ENCODE data around the gene TMEM258. TPM values are rescaled to one million over a fixed set of nuclear protein-coding genes. Genes with fewer than 3 reads are reported as not detected.

TMEM258 gene
- 100 to 1,000 TPM; 132 to 212 (median 171) TPM for polyA plus RNA-seq (ENCODE audit: insufficient read depth in 1 of 5, insufficient read length in 5 of 5, low replicate concordance in 1 of 5)
- long read RNA-seq, donor 1, transcript TMEM258-204 (4 exons, 575 nt): major isoform, 286 of 389 reads
- long read RNA-seq, donor 1, partial matches to known transcripts: 100 of 389 reads
- long read RNA-seq, donor 1, other reads (novel, unspliced or antisense): 0 of 389 reads
- long read RNA-seq, donor 2, transcript TMEM258-204 (4 exons, 575 nt): major isoform, 144 of 177 reads
- long read RNA-seq, donor 2, partial matches to known transcripts: 28 of 177 reads
- long read RNA-seq, donor 2, other reads (novel, unspliced or antisense): 0 of 177 reads
- long read RNA-seq, donor 3, transcript TMEM258-204 (4 exons, 575 nt): major isoform, 168 of 229 reads
- long read RNA-seq, donor 3, partial matches to known transcripts: 57 of 229 reads
- long read RNA-seq, donor 3, other reads (novel, unspliced or antisense): 0 of 229 reads
- long read RNA-seq, donor 4, transcript TMEM258-204 (4 exons, 575 nt): major isoform, 137 of 201 reads
- long read RNA-seq, donor 4, partial matches to known transcripts: 61 of 201 reads
- long read RNA-seq, donor 4, other reads (novel, unspliced or antisense): 0 of 201 reads
- long read RNA-seq, donor 5, transcript TMEM258-204 (4 exons, 575 nt): major isoform, 323 of 405 reads
- long read RNA-seq, donor 5, partial matches to known transcripts: 78 of 405 reads
- long read RNA-seq, donor 5, other reads (novel, unspliced or antisense): 0 of 405 reads
- long read RNA-seq, donor 6, transcript TMEM258-204 (4 exons, 575 nt): major isoform, 301 of 378 reads
- long read RNA-seq, donor 6, partial matches to known transcripts: 75 of 378 reads
- long read RNA-seq, donor 6, other reads (novel, unspliced or antisense): 0 of 378 reads
- long read RNA-seq, donor 7, transcript TMEM258-204 (4 exons, 575 nt): major isoform, 132 of 252 reads
- long read RNA-seq, donor 7, partial matches to known transcripts: 114 of 252 reads
- long read RNA-seq, donor 7, other reads (novel, unspliced or antisense): 0 of 252 reads
- long read RNA-seq, donor 8, transcript TMEM258-204 (4 exons, 575 nt): major isoform, 114 of 138 reads
- long read RNA-seq, donor 8, partial matches to known transcripts: 20 of 138 reads
- long read RNA-seq, donor 8, other reads (novel, unspliced or antisense): 0 of 138 reads

DNA sequence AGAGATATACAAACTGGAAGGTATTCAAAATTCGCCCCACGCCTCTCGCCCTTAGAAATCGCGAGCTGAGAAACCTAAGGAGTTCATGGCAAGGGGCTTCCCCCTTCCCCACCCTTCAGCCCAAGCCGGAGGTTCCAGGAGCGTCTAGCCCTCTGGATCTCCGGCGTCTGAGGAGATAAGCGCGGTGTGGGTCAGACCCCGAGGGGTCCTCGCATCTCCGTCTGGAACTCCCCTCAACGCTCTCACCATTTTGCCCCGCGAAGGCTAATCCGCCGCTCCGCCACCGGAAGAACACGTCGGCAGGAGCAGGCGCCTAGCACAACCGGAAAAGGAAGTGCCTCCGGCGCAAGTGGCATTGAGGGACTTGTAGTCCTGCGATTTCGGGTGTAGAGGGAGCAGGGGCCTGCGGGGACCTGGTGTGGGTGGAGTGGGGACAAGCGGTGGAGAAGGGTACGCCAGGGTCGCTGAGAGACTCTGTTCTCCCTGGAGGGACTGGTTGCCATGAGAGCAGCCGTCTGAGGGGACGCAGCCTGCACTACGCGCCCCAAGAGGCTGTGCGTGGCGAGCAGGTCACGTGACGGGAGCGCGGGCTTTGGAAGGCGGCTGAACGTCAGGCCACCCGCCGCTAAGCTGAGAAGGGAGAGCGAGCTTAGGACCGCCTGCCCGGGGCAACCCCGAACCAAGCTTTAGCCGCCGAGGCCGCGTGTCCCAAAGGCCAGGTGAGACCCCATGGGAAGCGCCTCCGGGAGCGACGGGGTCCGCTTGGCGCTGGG lies at the start of gene TMEM258, which contains the start of gene FEN1:
TSS of gene TMEM258 (minus strand) at position 290 of the 773 bp plus-strand sequence. CDS start at position 249, 41 bp downstream.
TSS of gene FEN1 (plus strand) at position 602 of the 773 bp plus-strand sequence. CDS start 2,451 bp downstream, outside the sequence.
- peak; percentile 95 to 96 for DNase-seq

DNA sequence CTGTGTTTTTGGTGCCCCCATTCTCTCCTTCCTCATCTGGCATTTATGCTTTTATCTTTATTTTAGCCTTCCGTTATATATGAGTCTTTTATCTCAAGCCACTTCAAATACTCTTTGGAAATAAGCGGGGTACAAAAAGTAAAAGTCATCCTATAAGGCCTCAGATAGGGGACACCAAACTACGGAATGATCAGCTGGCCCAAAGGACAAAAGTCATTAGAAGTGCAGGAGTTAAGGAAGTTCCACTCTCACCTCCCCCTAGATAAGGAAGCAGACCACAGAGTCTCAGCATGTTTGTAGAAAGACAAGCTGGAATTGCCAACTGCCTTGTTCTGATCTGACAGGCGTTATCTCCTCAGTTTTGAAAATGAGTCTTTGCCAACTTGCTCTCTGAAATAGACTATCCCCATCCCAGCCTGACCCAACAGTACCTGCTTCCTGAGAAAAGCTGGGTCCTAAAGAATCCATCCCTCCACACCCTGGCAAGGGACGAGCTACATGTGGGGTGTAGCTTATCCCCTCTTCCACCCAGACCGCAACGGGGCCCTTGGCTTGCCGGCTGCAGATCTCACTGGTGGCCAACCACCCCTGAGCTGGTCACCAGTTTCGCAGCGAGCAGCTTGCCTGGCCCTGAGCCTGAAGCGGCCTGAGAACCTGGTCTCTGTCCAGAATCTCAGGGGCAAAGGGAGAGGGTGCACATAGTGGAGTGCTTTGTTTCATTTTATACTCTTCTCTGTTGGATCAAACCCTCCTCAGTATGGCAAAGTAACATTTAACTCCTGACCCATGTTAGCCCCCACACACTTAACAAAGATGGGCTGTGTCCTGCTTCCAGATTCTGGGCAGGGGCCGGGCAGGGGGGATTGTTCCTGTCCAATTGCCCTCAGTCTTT lies 49.5 kb upstream of the TMEM258 start:
- no peak for DNase-seq

DNA sequence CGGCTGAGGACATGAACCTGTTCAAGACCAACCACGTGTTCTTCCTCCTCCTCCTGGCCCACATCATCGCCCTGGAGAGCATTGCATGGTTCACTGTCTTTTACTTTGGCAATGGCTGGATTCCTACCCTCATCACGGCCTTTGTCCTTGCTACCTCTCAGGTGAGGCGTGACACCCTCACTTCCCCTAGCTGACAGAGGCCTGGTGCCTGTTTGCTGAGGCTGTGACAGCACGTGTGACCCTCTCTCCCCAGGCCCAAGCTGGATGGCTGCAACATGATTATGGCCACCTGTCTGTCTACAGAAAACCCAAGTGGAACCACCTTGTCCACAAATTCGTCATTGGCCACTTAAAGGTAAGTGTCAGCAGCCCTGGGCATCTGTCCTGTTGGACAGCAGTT lies 48.0 kb upstream of the TMEM258 start:
- no peak for DNase-seq

DNA sequence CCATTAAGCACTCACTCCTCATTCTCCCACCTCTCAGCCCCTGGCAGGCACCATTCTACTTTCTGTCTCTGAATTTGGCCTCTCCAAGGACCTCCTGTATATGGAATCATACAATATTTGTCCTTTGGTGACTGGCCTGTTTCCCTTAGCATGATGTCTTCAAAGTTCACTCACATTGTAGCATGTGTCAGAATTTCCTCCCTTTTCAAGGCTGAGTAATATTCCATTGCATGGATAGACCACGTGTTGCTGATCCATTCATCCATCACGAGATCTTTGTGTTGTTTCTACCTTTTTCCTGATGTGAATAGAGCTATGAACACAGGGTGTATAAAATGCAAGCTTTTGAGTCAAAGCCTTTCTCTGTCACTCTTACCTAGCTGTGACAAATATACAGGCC lies 47.3 kb upstream of the TMEM258 start:
- DNase-seq: no peak

DNA sequence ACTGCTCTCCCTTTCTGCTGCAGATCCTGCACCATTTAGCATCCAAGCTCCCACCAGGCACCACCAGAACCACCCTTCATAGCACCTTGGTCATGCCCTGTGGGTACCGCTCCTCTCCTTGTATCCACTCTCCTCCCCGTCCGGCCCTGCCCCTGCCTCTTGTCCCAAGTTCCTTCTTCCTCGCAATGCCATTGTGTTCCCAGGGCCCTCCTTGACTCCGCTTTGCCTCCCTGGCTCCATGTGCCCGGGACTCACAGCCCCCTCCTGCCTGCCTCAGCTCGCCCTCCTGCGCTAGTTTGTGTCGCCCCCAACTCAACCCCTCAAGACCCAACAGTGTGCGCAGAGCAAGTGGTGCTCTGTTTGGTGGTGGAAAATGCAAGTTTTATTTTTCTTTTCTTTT lies 46.5 kb upstream of the TMEM258 start:
- DNase-seq: no peak

DNA sequence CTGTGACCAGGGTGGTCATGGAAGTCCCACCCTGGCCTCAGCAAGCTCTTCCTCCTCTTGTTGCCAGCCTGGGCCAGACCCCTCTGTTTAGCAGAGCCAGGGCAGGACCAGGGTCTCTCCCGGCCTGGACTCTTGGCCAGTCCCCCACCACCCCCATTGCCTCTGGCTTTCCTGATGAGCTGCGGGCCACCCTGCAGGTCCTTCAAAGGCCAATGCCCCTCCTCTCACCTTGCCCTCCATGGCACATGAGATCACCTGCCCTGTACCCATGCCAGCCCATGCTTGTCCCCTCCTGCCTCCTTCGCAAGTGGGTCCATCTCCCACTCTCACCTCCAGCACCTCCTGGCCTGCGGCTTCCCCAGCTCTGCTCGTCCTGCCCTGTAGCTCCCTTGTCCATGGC lies 46.1 kb upstream of the TMEM258 start:
- no peak for DNase-seq

DNA sequence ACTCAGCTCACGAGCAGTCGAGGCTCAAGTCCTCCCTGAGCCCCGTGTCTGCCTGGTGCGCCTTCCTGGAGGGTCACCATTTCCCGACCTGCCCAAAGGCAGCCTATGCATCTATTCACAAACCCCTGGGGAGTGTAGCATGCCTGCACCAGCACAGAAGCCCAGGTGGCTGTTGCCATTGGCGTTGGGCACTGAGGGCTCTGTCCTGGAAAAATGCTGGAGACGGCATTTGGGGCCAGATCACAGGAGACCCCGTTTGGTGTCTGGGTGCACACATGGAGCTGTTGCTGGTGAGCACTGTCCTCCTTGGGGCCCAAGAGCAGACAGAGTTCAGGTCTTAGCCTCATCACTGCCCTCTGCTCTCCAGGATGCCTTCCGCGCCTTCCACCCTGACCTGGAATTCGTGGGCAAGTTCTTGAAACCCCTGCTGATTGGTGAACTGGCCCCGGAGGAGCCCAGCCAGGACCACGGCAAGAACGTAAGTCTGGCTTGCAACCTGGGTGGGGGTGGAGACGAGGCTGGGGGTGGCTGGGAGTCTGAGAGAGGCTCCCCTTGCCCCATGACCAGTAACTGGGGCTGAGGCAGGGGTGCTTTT lies 45.1 kb upstream of the TMEM258 start:
- no peak for DNase-seq

DNA sequence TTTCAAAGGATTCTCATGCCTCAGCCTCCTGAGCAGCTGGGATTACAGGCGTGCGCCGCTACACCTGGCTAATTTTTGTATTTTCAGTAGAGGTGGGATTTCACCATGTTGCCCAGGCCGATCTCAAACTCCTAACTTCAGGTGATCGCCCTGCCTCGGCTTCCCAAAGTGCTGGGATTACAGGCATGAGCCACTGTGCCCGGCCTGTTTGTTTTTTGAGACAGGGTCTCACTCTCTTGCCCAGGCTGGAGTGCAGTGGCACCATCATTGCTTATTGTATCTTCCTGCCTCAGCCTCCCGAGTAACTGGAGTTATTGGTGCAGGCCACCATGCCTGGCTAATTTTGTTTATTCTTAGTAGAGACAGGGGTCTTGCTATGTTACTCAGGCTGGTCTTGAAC lies 43.8 kb upstream of the TMEM258 start:
- no peak for DNase-seq

DNA sequence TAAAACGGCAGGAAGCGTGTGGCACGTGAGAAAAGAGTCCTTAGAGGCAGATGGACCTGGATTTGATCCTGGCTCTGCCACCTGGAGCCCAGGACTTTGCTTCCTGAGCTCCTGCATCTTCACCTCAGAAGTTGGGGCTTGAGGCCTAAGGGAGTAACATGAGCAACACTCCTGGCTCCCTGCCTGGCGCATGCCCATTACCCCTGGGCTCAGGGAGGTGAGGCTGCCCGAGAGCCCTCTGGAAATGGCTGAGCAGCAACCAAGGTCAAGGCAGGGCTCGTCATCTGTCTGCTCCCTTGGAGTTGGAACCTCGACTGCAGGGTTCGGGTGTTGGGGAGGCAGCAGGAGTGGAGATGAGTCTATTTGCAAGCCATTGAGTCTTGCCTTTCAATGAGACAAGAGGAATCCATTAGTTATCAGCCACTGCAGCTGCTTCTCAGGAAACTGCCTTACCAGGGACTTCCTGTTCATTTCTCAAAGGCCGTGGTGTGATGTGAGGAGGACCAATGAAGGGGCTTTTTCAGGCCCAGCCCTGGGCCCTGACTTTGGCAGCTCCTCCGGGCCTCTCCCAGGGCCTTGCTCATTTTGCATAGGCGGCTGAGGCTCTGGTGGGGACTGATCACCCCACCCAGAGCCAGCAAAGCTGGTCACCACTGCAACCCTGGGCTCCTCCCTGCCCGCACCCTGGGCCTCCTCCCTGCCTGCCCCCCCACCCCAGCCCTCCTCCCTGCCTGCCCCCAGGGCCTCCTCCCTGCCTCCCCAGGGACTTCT lies 42.1 kb upstream of the TMEM258 start:
- DNase-seq: peak; percentile 40 to 45

DNA sequence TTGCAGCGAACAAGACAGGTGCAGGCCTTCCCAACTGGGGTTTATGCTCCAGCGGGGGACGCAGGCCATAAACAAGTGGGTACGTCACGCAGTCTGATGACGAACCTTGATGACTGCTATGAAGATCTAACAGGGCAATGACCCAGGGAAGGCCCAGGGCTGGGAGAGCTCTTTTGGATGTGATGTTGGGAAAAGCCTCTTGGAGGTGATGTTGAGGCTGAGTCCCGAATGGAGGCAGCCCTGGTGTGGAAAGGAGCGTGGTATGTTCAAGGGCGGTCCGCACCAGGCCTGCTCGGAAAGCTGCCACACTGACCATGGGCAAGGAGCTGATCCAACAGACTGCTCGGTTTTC lies 41.5 kb upstream of the TMEM258 start:
- DNase-seq: no peak

DNA sequence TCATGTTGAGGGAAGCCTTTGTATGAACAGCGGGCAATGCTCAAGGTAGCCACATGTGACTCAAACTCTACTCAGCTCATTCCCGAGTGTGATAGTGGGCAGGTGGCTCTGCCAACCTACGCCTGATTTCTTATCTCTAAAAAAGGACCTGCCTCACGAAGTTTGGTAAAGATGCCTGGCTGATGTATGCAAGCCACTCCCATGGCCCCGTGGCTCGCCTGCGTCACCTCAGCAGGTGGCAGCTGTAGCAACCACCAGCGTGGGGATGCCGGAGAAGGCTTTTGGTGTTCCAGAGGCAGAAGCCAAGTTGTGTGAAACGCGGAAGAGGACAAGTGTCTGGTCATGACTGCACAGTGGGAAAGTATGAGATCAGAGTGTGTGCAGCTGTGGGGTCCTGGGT lies 41.1 kb upstream of the TMEM258 start:
- DNase-seq: no peak

DNA sequence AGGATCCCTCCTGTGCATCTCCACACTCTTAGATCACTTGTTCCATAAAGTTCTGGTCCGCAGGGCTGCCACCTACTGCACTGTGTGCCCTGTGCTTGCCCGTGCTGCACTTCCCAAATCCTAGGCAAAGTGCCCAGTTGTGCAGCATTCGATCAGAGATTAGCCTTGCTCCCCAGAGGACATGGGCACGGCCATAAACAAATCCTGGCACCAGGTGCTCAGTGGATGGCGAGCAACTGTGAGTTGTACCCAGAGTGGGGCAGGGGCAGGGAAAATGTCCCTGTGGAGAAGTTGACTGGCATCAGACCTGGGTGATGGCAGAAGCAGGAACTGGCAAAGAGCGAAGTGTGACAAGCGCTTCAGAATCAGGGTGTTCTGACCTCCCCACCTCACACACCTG lies 40.4 kb upstream of the TMEM258 start:
- DNase-seq: no peak

DNA sequence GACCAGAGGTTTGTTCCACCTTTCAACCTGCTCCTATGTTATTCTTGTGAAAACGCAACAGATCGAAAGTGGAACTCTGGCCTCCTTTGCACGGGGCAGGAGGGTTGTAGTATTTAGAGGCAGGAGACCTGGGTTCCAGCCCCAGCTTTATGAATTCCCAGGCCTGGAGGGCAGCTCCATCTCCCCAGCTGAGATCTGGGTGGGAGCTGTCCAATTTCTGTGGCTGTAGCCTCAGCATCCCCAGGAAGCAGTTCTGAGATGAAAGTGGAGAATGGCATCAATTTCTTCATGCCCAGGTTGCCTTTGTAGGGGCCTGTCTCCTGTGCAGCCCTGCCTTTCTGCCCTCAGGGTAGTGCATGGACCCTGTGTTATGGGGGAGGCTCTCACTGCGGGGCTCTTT lies 39.8 kb upstream of the TMEM258 start:
- DNase-seq: no peak

DNA sequence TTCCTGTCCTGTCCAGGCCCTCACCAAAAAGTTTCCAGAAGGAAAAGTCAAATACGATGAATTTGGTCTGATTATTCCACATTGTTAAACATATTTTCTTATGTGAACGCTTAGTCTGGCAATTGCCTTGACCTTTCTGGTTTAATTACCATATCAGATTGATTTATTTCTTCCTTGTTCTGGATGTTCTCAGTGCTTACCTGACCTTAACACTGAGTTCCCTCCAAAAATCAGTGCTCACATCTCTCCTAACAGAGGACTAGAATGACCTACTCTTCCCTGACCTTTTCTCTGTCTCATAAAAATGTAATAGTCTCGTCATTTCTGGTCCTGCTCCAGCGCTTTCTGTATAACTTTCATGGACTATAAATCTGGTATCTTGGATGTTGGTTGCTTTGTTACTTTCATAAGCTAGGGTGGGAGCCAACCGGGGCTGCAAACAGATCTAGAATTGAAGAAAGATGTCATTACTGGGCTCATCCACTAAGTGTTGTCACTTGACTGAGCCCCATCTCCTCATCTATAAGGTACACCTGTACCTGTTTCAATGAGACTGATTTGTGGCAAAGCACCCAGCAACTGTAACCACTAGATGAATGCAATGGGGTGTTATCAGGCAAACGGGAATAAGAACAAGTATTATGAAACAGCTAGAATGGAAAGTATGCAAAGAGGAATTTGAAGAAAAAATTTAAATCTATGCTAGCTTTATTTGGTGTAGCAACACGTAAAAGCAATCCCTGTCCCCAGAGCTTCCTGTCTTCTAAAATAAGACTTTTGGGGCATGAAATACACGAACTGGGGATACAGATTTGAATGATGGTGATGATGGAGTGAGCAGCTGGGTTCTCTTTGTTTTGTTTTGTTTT lies 38.1 kb upstream of the TMEM258 start:
- peak in 1 of 2 donors; percentile 32 for DNase-seq

DNA sequence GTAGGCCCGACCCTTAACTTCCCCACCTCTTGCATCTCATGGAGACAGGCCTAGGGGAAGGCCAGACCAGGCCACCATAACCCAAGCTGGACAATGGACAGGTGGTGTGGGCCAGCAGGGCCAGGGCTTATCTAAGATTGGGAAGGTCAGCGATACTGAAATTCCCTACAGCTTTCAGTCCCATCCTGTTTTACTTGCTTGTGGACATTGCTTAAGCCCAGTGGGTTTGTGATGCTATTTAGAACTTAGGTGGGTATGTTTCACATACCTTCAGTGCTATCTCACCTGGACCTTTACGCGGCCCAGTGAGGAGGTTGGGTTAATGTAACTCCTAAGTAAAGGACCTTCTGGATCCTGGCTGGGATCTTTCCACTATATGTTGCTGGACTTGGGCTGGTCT lies 37.4 kb upstream of the TMEM258 start:
- no peak for DNase-seq

DNA sequence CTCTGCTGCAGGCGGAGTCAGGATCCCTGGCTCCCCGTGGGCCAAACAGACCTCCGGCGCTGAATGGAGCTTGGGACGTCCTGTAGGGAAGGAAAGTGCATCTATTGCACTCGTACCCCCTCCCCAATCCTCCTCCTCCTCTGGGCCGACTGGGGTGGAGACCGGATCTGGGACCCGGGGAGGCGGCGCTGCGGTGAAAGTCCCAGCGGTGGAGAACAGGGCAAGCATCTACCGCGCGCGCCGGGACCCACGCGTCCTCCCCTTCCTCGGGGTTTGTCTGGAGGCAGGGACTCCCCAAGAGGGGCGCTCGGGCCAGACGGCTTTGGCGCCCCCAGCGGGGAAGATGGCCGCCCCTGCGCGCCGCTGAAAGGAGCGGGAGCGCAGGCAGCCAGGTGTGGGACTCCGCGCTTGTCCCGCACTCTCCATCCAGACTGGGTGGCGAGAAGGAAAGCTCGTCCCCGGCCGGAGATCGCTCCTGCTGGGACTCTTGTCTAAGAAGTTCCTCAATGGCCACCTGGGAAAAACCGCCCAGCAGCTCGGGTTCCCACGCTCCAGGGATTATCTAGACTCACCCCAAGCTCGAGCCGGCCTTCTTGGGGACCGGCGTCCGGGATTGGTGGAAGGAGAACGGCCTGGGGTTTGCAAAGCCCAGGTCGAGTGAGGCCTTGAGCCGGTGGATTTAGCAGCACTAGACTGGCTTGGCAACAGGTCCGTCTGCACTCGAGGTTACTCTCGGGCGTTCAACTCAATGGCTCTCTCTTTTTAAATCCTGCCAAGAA lies 36.4 kb upstream of the TMEM258 start:
- peak; percentile 28 to 40 for DNase-seq

DNA sequence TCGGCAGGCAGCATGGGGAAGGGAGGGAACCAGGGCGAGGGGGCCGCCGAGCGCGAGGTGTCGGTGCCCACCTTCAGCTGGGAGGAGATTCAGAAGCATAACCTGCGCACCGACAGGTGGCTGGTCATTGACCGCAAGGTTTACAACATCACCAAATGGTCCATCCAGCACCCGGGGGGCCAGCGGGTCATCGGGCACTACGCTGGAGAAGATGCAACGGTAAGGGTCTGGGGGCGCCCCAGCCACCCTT lies 35.9 kb upstream of the TMEM258 start:
- no peak for DNase-seq

All from right lung (tissue), 10 donors.